HEK293 (cell line): Measurements from ENCODE around the gene POU2AF1.

Experiments used
- CTCF ChIA-PET: fragments of 350-600 bp; formaldehyde crosslinking; extraction: SDS; loops from one replicate; lab custom pipeline; 2021; ENCODE audit warnings: antibody characterized with exemption; lab: Yijun Ruan, JAX
- POLR2A ChIA-PET: fragments of 300-600 bp; formaldehyde crosslinking; extraction: SDS; loops from one replicate; lab custom pipeline; 2020; ENCODE audit warnings: antibody characterized with exemption, inconsistent platforms; lab: Yijun Ruan, JAX
- H3K27ac ChIP-seq: fragments of 200-500 bp; sonication (Bioruptor generic); 2 replicates; pipeline ENCODE4 v1.5.1; 2014; ENCODE audit warnings: low read depth, low read length, control low read depth, inconsistent platforms; ENCODE audit errors: extremely low read depth
- H3K36me3 ChIP-seq, 2 experiments: fragments of 200-500 bp in 1 of 2; sonication (Bioruptor generic) in 1 of 2; 1 replicate in 1 of 2; 2 replicates in 1 of 2; pipeline ENCODE4 v1.5.1; 2014 to 2017; ENCODE audit warnings: inconsistent platforms in 2 of 2, low read length in 2 of 2; ENCODE audit not compliant: control insufficient read depth in 2 of 2, insufficient read depth in 1 of 2
- H3K4me1 ChIP-seq: fragments of 200-500 bp; sonication (Bioruptor generic); 2 replicates; pipeline ENCODE4 v1.5.1; 2014; ENCODE audit warnings: mild to moderate bottlenecking, low read length, inconsistent platforms; ENCODE audit not compliant: control insufficient read depth, insufficient read depth
- H3K4me3 ChIP-seq: 2 replicates; pipeline ENCODE4 v1.5.1; 2011; ENCODE audit warnings: low read depth, mild to moderate bottlenecking, control low read depth, low read length, moderate library complexity
- H3K9me3 ChIP-seq: fragments of 200-500 bp; sonication (Bioruptor generic); 2 replicates; pipeline ENCODE4 v1.5.1; 2014; ENCODE audit warnings: low read depth, low read length, inconsistent platforms; ENCODE audit not compliant: control insufficient read depth, insufficient read depth
- GLIS1 ChIP-seq: fragments of 450-650 bp; formaldehyde crosslinking; IDR thresholded peaks from 2 replicates; pipeline ENCODE4 v1.5.1; 2016; ENCODE audit warnings: missing biosample characterization, missing genetic modification characterization
- REPIN1 ChIP-seq: fragments of 450-650 bp; formaldehyde crosslinking; IDR thresholded peaks from 2 replicates; pipeline ENCODE4 v1.5.1; 2017; ENCODE audit warnings: missing biosample characterization, missing genetic modification characterization, low read depth
- SCRT2 ChIP-seq: fragments of 450-650 bp; formaldehyde crosslinking; IDR thresholded peaks from 2 replicates; pipeline ENCODE4 v1.5.1; 2016; ENCODE audit warnings: missing biosample characterization, missing genetic modification characterization
- ZNF174 ChIP-seq: fragments of 450-650 bp; formaldehyde crosslinking; IDR thresholded peaks from 2 replicates; pipeline ENCODE4 v1.5.0; 2017; ENCODE audit warnings: missing biosample characterization, mild to moderate bottlenecking, missing genetic modification characterization
- ZNF561 ChIP-seq: fragments of 450-650 bp; IDR thresholded peaks from 2 replicates; pipeline ENCODE4 v1.5.1; 2018; ENCODE audit warnings: missing biosample characterization, missing genetic modification characterization, borderline replicate concordance
- ZNF629 ChIP-seq: fragments of 450-650 bp; formaldehyde crosslinking; IDR thresholded peaks from 2 replicates; pipeline ENCODE4 v1.5.1; 2017; ENCODE audit warnings: missing biosample characterization, missing genetic modification characterization
- ZNF701 ChIP-seq: fragments of 450-650 bp; formaldehyde crosslinking; IDR thresholded peaks from 2 replicates; pipeline ENCODE4 v1.5.1; 2016; ENCODE audit warnings: missing biosample characterization, missing genetic modification characterization
- ZXDB ChIP-seq: fragments of 450-650 bp; formaldehyde crosslinking; IDR thresholded peaks from 2 replicates; pipeline ENCODE4 v1.5.1; 2016; ENCODE audit warnings: missing biosample characterization, missing genetic modification characterization
- TF ChIP-seq, protein P1 (sequence below): fragments of 450-650 bp; formaldehyde crosslinking; IDR thresholded peaks from 2 replicates; pipeline ENCODE4 v1.5.1; 2016; ENCODE audit warnings: missing biosample characterization, missing genetic modification characterization
- TF ChIP-seq, protein P2 (sequence below): fragments of 450-650 bp; formaldehyde crosslinking; IDR thresholded peaks from 2 replicates; pipeline ENCODE4 v1.5.1; 2017; ENCODE audit warnings: missing biosample characterization, missing genetic modification characterization
- TF ChIP-seq, protein P3 (sequence below): fragments of 450-650 bp; formaldehyde crosslinking; IDR thresholded peaks from 2 replicates; pipeline ENCODE4 v1.5.1; 2016; ENCODE audit warnings: missing biosample characterization, missing genetic modification characterization
- TF ChIP-seq, protein P4 (sequence below): fragments of 450-650 bp; formaldehyde crosslinking; optimal IDR thresholded peaks from 2 replicates; pipeline ENCODE3; 2016; ENCODE audit warnings: missing biosample characterization, mild to moderate bottlenecking, missing genetic modification characterization
- TF ChIP-seq, protein P5 (sequence below): fragments of 450-650 bp; IDR thresholded peaks from 2 replicates; pipeline ENCODE4 v1.5.1; 2018; ENCODE audit warnings: missing biosample characterization, mild to moderate bottlenecking, missing genetic modification characterization
- TF ChIP-seq, protein P6 (sequence below): fragments of 450-650 bp; formaldehyde crosslinking; IDR thresholded peaks from 2 replicates; pipeline ENCODE4 v1.5.1; 2016; ENCODE audit warnings: missing biosample characterization, missing genetic modification characterization
- TF ChIP-seq, protein P7 (sequence below): fragments of 450-650 bp; formaldehyde crosslinking; conservative IDR thresholded peaks from 2 replicates; pipeline ENCODE4 v1.5.1; 2016; ENCODE audit warnings: low read depth, missing biosample characterization, missing genetic modification characterization
- TF ChIP-seq, protein P8 (sequence below): fragments of 450-650 bp; formaldehyde crosslinking; IDR thresholded peaks from 2 replicates; pipeline ENCODE4 v1.5.1; 2016; ENCODE audit warnings: missing biosample characterization, missing genetic modification characterization

POU2AF1 gene

DNA sequence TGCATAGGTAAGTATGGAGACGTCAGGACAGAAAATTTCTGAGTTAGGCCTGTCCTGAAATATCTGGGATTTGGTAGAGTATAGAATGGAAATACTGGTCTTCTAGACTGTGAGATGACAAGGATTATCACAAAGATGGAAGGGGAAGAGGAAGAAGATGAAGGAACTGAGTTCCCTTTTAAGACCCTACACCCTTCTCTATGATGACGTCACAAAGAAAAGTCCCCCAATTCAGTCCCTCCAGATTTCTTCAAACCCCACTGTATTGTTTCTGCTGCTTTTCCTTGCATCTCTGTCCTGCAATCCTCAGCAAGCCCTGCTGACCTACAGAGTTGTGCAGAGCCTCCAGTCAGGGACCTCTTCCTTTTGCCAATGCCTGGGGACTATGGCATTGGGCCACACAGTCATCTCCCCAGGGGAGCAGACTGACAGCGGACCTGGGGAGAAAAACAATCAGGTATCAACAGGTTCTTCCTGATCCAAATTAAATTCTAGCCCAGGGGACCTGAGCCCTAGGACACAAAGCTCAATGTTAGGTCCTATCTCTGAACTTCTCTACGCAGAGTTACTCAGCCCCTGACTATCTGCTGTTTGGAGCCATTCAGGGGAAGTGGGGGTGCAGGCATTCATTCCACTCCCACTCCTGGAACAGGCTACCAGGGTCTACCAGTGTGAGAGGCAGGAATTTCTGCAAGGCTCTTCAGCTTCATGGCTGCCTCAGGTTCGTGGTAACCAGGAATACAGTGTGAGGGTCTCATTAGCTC, 49.2 kb upstream of the POU2AF1 start:
- Histone ChIP-seq H3K4me3 (no peak overlapping the region), H3K9me3 (no peaks in the 10 kb centered on the region), H3K36me3 (no peaks in the 10 kb centered on the region), H3K4me1 (peaks cover 2% of the 10 kb centered on the region; the same call in 1 of the 2 replicates), H3K27ac (no peak overlapping the region)
- CTCF ChIA-PET = interaction anchor here (0.6 to 6.3 kb wide), 22 partner anchors 7 to 1300 kb away, joined by 3 to 62 read pairs (median 4); no protein-coding TSS in a partner anchor
- POLR2A ChIA-PET = no interaction called here
- TF ChIP-seq SCRT2 (tag by site-specific recombination) = peak; percentile 67
- TF ChIP-seq, protein P1, sequence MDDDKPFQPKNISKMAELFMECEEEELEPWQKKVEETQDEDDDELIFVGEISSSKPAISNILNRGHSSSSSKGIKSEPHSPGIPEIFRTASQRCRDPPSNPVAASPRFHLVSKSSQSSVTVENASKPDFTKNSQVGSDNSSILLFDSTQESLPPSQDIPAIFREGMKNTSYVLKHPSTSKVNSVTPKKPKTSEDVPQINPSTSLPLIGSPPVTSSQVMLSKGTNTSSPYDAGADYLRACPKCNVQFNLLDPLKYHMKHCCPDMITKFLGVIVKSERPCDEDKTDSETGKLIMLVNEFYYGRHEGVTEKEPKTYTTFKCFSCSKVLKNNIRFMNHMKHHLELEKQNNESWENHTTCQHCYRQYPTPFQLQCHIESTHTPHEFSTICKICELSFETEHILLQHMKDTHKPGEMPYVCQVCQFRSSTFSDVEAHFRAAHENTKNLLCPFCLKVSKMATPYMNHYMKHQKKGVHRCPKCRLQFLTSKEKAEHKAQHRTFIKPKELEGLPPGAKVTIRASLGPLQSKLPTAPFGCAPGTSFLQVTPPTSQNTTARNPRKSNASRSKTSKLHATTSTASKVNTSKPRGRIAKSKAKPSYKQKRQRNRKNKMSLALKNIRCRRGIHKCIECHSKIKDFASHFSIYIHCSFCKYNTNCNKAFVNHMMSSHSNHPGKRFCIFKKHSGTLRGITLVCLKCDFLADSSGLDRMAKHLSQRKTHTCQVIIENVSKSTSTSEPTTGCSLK (tag by site-specific recombination) = no peak

DNA sequence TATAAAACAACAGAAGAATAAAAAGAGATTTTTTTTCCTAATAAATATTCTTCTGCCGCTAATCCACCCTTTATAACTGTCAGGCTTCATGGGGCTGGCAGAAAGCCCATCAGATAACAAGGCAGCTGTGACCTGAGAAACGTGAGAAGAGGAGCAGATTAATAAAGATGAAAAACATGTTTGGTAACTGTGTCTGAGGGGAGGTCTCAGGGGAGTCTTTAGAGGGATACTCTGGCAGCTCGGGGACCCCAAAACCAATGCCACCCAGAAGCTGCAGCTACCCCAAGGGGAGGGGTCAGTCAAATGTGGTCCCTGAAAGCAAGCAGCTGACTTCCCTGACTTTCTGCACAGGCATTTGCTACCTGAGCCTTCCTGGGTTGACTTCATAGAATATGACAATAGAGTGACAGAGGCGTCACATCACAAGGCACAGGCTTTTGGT, 48.4 kb upstream of the POU2AF1 start:
- CTCF ChIA-PET = interaction anchor here (0.7 to 6.3 kb wide), 10 partner anchors 9 to 999 kb away, joined by 3 to 62 read pairs (median 3); no protein-coding TSS in a partner anchor
- Histone ChIP-seq H3K4me1 (peaks cover 2% of the 10 kb centered on the region; the same call in 1 of the 2 replicates), H3K27ac (no peak overlapping the region; the same call in 1 of the 2 replicates)
- TF ChIP-seq, protein P2, sequence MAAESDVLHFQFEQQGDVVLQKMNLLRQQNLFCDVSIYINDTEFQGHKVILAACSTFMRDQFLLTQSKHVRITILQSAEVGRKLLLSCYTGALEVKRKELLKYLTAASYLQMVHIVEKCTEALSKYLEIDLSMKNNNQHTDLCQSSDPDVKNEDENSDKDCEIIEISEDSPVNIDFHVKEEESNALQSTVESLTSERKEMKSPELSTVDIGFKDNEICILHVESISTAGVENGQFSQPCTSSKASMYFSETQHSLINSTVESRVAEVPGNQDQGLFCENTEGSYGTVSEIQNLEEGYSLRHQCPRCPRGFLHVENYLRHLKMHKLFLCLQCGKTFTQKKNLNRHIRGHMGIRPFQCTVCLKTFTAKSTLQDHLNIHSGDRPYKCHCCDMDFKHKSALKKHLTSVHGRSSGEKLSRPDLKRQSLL (tag by site-specific recombination) = no peak
- TF ChIP-seq REPIN1 (tag by site-specific recombination) (no peak), ZXDB (tag by site-specific recombination) (0 out of 2 replicates have a peak, but pooled peaks have one; percentile 28), GLIS1 (tag by site-specific recombination) (peak; percentile 22; the same call in 1 of the 2 replicates), ZNF561 (tag by site-specific recombination) (peak; percentile 74; the same call in 1 of the 2 replicates), ZNF701 (tag by site-specific recombination) (no peak), ZNF629 (tag by site-specific recombination) (peak; percentile 23; the same call in 1 of the 2 replicates), ZNF174 (no peak)
- TF ChIP-seq, protein P3, sequence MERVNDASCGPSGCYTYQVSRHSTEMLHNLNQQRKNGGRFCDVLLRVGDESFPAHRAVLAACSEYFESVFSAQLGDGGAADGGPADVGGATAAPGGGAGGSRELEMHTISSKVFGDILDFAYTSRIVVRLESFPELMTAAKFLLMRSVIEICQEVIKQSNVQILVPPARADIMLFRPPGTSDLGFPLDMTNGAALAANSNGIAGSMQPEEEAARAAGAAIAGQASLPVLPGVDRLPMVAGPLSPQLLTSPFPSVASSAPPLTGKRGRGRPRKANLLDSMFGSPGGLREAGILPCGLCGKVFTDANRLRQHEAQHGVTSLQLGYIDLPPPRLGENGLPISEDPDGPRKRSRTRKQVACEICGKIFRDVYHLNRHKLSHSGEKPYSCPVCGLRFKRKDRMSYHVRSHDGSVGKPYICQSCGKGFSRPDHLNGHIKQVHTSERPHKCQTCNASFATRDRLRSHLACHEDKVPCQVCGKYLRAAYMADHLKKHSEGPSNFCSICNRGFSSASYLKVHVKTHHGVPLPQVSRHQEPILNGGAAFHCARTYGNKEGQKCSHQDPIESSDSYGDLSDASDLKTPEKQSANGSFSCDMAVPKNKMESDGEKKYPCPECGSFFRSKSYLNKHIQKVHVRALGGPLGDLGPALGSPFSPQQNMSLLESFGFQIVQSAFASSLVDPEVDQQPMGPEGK (tag by site-specific recombination) = 0 out of 2 replicates have a peak, but pooled peaks have one; percentile 18
- TF ChIP-seq, protein P4, sequence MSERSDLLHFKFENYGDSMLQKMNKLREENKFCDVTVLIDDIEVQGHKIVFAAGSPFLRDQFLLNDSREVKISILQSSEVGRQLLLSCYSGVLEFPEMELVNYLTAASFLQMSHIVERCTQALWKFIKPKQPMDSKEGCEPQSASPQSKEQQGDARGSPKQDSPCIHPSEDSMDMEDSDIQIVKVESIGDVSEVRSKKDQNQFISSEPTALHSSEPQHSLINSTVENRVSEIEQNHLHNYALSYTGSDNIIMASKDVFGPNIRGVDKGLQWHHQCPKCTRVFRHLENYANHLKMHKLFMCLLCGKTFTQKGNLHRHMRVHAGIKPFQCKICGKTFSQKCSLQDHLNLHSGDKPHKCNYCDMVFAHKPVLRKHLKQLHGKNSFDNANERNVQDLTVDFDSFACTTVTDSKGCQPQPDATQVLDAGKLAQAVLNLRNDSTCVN (tag by site-specific recombination) = no peak
- TF ChIP-seq, protein P5, sequence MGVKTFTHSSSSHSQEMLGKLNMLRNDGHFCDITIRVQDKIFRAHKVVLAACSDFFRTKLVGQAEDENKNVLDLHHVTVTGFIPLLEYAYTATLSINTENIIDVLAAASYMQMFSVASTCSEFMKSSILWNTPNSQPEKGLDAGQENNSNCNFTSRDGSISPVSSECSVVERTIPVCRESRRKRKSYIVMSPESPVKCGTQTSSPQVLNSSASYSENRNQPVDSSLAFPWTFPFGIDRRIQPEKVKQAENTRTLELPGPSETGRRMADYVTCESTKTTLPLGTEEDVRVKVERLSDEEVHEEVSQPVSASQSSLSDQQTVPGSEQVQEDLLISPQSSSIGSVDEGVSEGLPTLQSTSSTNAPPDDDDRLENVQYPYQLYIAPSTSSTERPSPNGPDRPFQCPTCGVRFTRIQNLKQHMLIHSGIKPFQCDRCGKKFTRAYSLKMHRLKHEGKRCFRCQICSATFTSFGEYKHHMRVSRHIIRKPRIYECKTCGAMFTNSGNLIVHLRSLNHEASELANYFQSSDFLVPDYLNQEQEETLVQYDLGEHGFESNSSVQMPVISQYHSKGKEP (tag by site-specific recombination) = peak; percentile 30; the same call in 1 of the 2 replicates
- TF ChIP-seq, protein P6, sequence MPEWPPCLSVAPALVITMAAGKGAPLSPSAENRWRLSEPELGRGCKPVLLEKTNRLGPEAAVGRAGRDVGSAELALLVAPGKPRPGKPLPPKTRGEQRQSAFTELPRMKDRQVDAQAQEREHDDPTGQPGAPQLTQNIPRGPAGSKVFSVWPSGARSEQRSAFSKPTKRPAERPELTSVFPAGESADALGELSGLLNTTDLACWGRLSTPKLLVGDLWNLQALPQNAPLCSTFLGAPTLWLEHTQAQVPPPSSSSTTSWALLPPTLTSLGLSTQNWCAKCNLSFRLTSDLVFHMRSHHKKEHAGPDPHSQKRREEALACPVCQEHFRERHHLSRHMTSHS (tag by site-specific recombination) = no peak
- TF ChIP-seq, protein P7, sequence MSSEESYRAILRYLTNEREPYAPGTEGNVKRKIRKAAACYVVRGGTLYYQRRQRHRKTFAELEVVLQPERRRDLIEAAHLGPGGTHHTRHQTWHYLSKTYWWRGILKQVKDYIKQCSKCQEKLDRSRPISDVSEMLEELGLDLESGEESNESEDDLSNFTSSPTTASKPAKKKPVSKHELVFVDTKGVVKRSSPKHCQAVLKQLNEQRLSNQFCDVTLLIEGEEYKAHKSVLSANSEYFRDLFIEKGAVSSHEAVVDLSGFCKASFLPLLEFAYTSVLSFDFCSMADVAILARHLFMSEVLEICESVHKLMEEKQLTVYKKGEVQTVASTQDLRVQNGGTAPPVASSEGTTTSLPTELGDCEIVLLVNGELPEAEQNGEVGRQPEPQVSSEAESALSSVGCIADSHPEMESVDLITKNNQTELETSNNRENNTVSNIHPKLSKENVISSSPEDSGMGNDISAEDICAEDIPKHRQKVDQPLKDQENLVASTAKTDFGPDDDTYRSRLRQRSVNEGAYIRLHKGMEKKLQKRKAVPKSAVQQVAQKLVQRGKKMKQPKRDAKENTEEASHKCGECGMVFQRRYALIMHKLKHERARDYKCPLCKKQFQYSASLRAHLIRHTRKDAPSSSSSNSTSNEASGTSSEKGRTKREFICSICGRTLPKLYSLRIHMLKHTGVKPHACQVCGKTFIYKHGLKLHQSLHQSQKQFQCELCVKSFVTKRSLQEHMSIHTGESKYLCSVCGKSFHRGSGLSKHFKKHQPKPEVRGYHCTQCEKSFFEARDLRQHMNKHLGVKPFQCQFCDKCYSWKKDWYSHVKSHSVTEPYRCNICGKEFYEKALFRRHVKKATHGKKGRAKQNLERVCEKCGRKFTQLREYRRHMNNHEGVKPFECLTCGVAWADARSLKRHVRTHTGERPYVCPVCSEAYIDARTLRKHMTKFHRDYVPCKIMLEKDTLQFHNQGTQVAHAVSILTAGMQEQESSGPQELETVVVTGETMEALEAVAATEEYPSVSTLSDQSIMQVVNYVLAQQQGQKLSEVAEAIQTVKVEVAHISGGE = 0 out of 2 replicates have a peak, but pooled peaks have one; percentile 33
- TF ChIP-seq, protein P8, sequence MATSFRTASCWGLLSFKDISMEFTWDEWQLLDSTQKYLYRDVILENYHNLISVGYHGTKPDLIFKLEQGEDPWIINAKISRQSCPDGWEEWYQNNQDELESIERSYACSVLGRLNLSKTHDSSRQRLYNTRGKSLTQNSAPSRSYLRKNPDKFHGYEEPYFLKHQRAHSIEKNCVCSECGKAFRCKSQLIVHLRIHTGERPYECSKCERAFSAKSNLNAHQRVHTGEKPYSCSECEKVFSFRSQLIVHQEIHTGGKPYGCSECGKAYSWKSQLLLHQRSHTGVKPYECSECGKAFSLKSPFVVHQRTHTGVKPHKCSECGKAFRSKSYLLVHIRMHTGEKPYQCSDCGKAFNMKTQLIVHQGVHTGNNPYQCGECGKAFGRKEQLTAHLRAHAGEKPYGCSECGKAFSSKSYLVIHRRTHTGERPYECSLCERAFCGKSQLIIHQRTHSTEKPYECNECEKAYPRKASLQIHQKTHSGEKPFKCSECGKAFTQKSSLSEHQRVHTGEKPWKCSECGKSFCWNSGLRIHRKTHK = no peak

More for the DNA sequence above, 48.4 kb upstream of the POU2AF1 start:
- POLR2A ChIA-PET = interaction anchor here (0.9 kb wide), 1 partner anchor 101 kb away, joined by 3 read pairs; no protein-coding TSS in a partner anchor
- Histone ChIP-seq H3K36me3 (no peaks in the 10 kb centered on the region), H3K4me3 (no peak overlapping the region), H3K9me3 (no peaks in the 10 kb centered on the region)
